Measurements from ENCODE around the gene ZNF341. TPM values are rescaled to one million over a fixed set of nuclear protein-coding genes. Genes with fewer than 3 reads are reported as not detected.

Gene ZNF341
- polyA plus RNA-seq, 3 donors from 2014 or later: 0.79 to 3.8 (median 1.7) TPM

- H3K27ac Mint-ChIP-seq: peak overlapping the region in 1 of 6 donors; percentile 28
- H3K9me3 Mint-ChIP-seq: no peaks in the 10 kb centered on the region
- no peak for DNase-seq
- peaks cover 24 to 33% (median 33%) of the 10 kb centered on the region in 3 donors for H3K36me3 Mint-ChIP-seq
- peaks cover 0 to 2% (median 1%) of the 10 kb centered on the region in 3 donors for H3K27me3 Mint-ChIP-seq (ENCODE audit: low read depth in 3 of 3)
- H3K4me3 Mint-ChIP-seq: no peak overlapping the region
- H3K4me1 Mint-ChIP-seq: no peaks in the 10 kb centered on the region
These were observed 21.8 kb upstream of the ZNF341 start for GRCh38 chr20:33709905-33710541.

GRCh38 chr20:33710681-33711445 lies 20.9 kb upstream of the ZNF341 start:
- no peaks in the 10 kb centered on the region for H3K9me3 Mint-ChIP-seq
- no peak for DNase-seq
- H3K4me3 Mint-ChIP-seq: no peak overlapping the region
- H3K36me3 Mint-ChIP-seq: peaks cover 24 to 33% (median 33%) of the 10 kb centered on the region in 3 donors
- no peaks in the 10 kb centered on the region for H3K4me1 Mint-ChIP-seq
- H3K27ac Mint-ChIP-seq: no peak overlapping the region
- H3K27me3 Mint-ChIP-seq (ENCODE audit: low read depth in 3 of 3): peaks cover 0 to 2% (median 1%) of the 10 kb centered on the region in 3 donors

- H3K4me1 Mint-ChIP-seq: peaks cover 0 to 4% of the 10 kb centered on the region in 2 donors
- H3K36me3 Mint-ChIP-seq: peaks cover 24 to 37% (median 36%) of the 10 kb centered on the region in 3 donors
- H3K9me3 Mint-ChIP-seq: no peaks in the 10 kb centered on the region
- no peak overlapping the region for H3K4me3 Mint-ChIP-seq
- H3K27me3 Mint-ChIP-seq (ENCODE audit: low read depth in 3 of 3): peaks cover 0 to 2% (median 1%) of the 10 kb centered on the region in 3 donors
- no peak for DNase-seq
- no peak overlapping the region for H3K27ac Mint-ChIP-seq
These were observed 20.4 kb upstream of the ZNF341 start for GRCh38 chr20:33711446-33711738.

- no peak for DNase-seq
- Mint-ChIP-seq H3K36me3 (peaks cover 24 to 34% (median 31%) of the 10 kb centered on the region in 3 donors), H3K27ac (no peak overlapping the region), H3K9me3 (no peaks in the 10 kb centered on the region), H3K27me3 (ENCODE audit: low read depth in 3 of 3) (peaks cover 0 to 2% (median 1%) of the 10 kb centered on the region in 3 donors), H3K4me1 (peaks cover 8 to 15% of the 10 kb centered on the region in 2 donors), H3K4me3 (no peak overlapping the region)
These were observed 17.9 kb upstream of the ZNF341 start for GRCh38 chr20:33713865-33714367.

GRCh38 chr20:33716498-33716897 lies 15.3 kb upstream of the ZNF341 start:
- H3K9me3 Mint-ChIP-seq: no peaks in the 10 kb centered on the region
- peaks cover 26 to 38% of the 10 kb centered on the region in 2 donors for H3K4me1 Mint-ChIP-seq
- peaks cover 16 to 22% (median 21%) of the 10 kb centered on the region in 3 donors for H3K36me3 Mint-ChIP-seq
- DNase-seq: no peak
- H3K27ac Mint-ChIP-seq: no peak overlapping the region
- H3K4me3 Mint-ChIP-seq: no peak overlapping the region
- H3K27me3 Mint-ChIP-seq (ENCODE audit: low read depth in 3 of 3): peaks cover 2 to 16% (median 4%) of the 10 kb centered on the region in 3 donors

GRCh38 chr20:33719277-33719988 lies 12.4 kb upstream of the ZNF341 start:
- Mint-ChIP-seq H3K27me3 (ENCODE audit: low read depth in 3 of 3) (peaks cover 2 to 14% (median 2%) of the 10 kb centered on the region in 3 donors), H3K4me1 (peaks cover 26 to 41% of the 10 kb centered on the region in 2 donors), H3K9me3 (peaks cover 0 to 2% (median 0%) of the 10 kb centered on the region in 6 donors), H3K27ac (peak overlapping the region; percentile 80 to 95 (median 92)), H3K4me3 (peak overlapping the region; percentile 87 to 92 (median 88)), H3K36me3 (peaks cover 0 to 5% (median 3%) of the 10 kb centered on the region in 3 donors)
- DNase-seq: no peak

GRCh38 chr20:33719989-33720709 lies 11.6 kb upstream of the ZNF341 start, which contains the start of gene PXMP4:
PXMP4 (minus strand) TSS chr20:33720310; CDS start chr20:33720207, 103 bp downstream.
- peak within 1 kb of the TSS; percentile 87 to 92 (median 88) for H3K4me3 Mint-ChIP-seq
- H3K4me1 Mint-ChIP-seq: peaks cover 26 to 41% of the 10 kb centered on the region in 2 donors
- H3K9me3 Mint-ChIP-seq: peaks cover 0 to 2% (median 0%) of the 10 kb centered on the region in 6 donors
- peak within 1 kb of the TSS; percentile 80 to 95 (median 92) for H3K27ac Mint-ChIP-seq
- DNase-seq: peak; percentile 91 to 93 (median 92)
- H3K27me3 Mint-ChIP-seq (ENCODE audit: low read depth in 3 of 3): peaks cover 2 to 14% (median 2%) of the 10 kb centered on the region in 3 donors
- H3K36me3 Mint-ChIP-seq: peaks cover 0 to 5% (median 3%) of the 10 kb centered on the region in 3 donors

- H3K27me3 Mint-ChIP-seq (ENCODE audit: low read depth in 3 of 3): peaks cover 2 to 14% (median 4%) of the 10 kb centered on the region in 3 donors
- peak overlapping the region in 3 of 6 donors; percentile 66 to 95 (median 87) for H3K27ac Mint-ChIP-seq
- peaks cover 26 to 35% of the 10 kb centered on the region in 2 donors for H3K4me1 Mint-ChIP-seq
- peaks cover 0 to 2% (median 0%) of the 10 kb centered on the region in 6 donors for H3K9me3 Mint-ChIP-seq
- no peak for DNase-seq
- no peaks in the 10 kb centered on the region for H3K36me3 Mint-ChIP-seq
- peak overlapping the region in 4 of 5 donors; percentile 58 to 92 (median 71) for H3K4me3 Mint-ChIP-seq
These were observed 10.2 kb upstream of the ZNF341 start for GRCh38 chr20:33721391-33722140.

GRCh38 chr20:33724439-33725094 lies 7.2 kb upstream of the ZNF341 start:
- Mint-ChIP-seq H3K27me3 (ENCODE audit: low read depth in 3 of 3) (peaks cover 2 to 12% (median 4%) of the 10 kb centered on the region in 3 donors), H3K9me3 (peaks cover 0 to 2% (median 0%) of the 10 kb centered on the region in 6 donors), H3K4me3 (no peak overlapping the region), H3K4me1 (peaks cover 12 to 20% of the 10 kb centered on the region in 2 donors), H3K36me3 (no peaks in the 10 kb centered on the region), H3K27ac (no peak overlapping the region)
- no peak for DNase-seq

GRCh38 chr20:33725607-33726264 lies 6.1 kb upstream of the ZNF341 start:
- Mint-ChIP-seq H3K9me3 (peaks cover 0 to 2% (median 0%) of the 10 kb centered on the region in 6 donors), H3K27me3 (ENCODE audit: low read depth in 3 of 3) (peaks cover 0 to 7% (median 2%) of the 10 kb centered on the region in 3 donors), H3K27ac (no peak overlapping the region), H3K36me3 (no peaks in the 10 kb centered on the region), H3K4me1 (peaks cover 3 to 10% of the 10 kb centered on the region in 2 donors), H3K4me3 (no peak overlapping the region)
- DNase-seq: no peak

- H3K4me3 Mint-ChIP-seq: no peak overlapping the region
- peaks cover 4 to 10% (median 5%) of the 10 kb centered on the region in 3 donors for H3K27me3 Mint-ChIP-seq (ENCODE audit: low read depth in 3 of 3)
- peaks cover 0 to 2% (median 0%) of the 10 kb centered on the region in 6 donors for H3K9me3 Mint-ChIP-seq
- no peaks in the 10 kb centered on the region for H3K36me3 Mint-ChIP-seq
- H3K27ac Mint-ChIP-seq: no peak overlapping the region
- DNase-seq: no peak
- H3K4me1 Mint-ChIP-seq: peaks cover 7 to 10% of the 10 kb centered on the region in 2 donors
These were observed 4.7 kb upstream of the ZNF341 start for GRCh38 chr20:33727115-33727479.
